Measurements from ENCODE around the gene MLKL. TPM values are rescaled to one million over a fixed set of nuclear protein-coding genes. Genes with fewer than 3 reads are reported as not detected.
A peak's percentile ranks its signal among the peaks of the same experiment; 100 is the strongest.

Gene MLKL
- 1 to 10 TPM; 2.6 to 4.2 (median 3.7) TPM for polyA plus RNA-seq (ENCODE audit: insufficient read length in 4 of 4)

DNA sequence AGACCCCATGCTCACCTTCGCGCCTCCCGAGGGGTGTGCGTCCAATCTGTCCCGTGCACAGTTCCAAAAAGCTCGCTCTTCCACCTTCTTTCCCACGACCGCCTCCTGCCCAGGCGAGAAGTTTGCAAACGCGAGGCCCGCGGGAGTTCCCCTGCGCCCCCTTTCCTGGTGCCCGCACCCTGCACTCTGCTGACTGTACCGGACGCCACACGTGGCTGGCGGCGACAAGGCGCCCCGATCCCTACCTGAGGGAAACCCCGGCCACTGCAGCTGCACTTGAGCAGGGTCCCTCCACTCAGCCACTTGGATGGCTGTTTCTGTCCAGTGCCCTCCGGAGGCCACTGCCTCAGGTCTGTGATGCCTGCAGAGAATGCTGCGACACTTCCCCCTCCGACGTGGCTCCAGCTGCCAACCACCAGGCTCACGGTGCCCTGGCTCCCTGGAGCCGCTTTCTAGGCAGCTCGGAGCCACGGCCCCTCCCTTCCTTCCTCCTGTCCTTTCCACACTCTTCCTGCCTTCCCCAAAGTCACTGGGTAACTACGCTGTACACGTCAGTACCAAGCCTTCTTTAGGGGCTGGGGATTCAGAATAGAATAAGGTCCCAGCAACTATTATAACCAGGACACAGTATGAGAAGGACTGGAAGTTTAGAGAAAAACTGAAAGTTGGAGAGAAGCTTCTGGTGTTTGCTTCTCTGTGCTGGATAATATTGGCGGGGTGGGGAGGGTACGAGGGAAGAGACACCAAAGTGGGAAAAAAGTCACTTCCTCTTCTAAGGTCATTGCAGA lies at the start of gene MLKL:
TSS of gene MLKL (minus strand) at position 425 of the 788 bp plus-strand sequence. CDS start 5,105 bp downstream, outside the sequence.
- DNase-seq (ENCODE audit: low read depth in 4 of 4, low spot score in 2 of 4): no peak

DNA sequence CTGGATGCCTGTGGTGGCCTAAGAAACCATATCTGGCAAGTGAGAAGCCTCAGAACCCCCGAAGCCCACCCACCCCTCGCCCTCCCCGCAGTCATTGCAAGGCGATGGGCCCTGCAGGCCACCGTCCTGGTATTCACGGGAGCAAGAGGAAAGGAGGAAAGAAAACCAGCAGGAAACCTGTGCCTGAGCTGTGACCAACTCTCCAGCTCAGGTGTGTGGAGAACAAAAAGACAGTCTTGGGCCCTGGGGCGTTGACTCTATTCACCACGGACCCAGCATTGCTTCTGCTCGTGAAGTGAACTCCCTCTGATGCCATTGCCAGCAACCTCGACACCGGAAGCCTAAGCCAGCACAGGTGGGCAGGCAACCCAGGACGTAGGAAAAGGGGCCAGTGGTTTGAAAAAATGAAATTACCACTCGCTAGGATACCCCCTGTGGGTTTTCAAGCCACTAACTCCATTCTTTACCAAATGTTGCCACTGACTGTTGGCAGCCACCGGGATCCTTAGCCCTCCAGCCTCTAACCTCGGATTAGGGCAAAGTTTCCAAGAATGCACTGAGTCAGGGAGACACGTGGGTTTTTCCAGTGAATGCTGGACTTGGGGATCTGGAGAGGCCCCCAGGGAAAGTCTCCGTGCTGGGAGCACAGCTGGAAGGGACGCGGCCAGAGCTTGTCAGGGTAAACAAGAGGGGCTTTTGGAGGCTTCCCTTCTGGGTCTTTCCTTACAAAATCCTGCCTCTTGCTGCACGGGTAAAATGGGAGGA lies 48.8 kb upstream of the MLKL start:
- DNase-seq (ENCODE audit: low read depth in 4 of 4, low spot score in 2 of 4): no peak

GRCh38 chr16:74748616-74749026 lies 48.0 kb upstream of the MLKL start:
- DNase-seq (ENCODE audit: low read depth in 4 of 4, low spot score in 2 of 4): no peak

GRCh38 chr16:74747716-74748615 lies 47.3 kb upstream of the MLKL start:
- no peak for DNase-seq (ENCODE audit: low read depth in 4 of 4, low spot score in 2 of 4)

- DNase-seq (ENCODE audit: low read depth in 4 of 4, low spot score in 2 of 4): no peak
These were observed 45.3 kb upstream of the MLKL start for GRCh38 chr16:74745926-74746325.

DNA sequence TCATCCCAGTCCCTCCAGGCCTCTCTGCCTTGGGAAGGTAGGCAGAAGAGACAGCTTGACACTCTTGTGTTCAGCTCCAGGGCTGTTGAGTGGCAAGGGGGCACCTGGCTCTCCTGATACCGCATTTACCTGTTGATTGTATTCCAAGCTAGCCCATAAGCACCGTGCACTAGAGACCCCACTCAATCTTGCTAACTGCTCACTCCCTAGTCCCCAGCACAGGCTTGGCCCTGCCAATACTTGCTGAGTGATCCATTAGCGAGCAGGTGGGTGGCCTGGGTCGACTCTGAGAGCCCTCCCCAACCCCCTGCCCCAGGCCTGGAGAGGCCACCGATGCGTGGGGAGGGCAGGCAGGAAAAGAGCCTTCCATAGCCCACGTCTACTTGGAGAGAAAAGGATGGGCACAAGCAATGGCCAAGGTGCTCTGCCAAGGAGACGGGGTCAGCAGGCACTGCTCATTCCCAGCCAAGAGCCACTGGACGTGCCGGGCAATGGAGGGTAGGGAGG lies 44.5 kb upstream of the MLKL start:
- no peak for DNase-seq (ENCODE audit: low read depth in 4 of 4, low spot score in 2 of 4)

DNA sequence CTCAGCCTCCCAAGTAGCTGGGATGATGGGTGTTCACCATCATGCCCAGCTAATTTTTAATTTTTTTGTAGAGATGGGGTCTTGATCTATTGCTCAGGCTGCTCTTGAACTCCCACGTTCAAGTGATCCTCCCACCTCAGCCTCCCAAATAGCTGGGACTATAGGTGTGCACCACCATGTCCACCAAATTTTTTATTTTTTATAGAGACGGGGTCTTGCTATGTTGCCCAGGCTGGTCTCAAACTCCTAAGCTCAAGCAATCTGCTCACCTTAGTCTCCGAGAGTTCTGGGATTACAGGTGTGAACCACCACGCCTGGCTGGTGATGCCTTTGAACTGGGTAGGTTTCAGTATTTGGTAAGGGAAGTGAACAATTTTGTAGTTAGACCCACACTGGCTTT lies 43.9 kb upstream of the MLKL start:
- no peak for DNase-seq (ENCODE audit: low read depth in 4 of 4, low spot score in 2 of 4)

GRCh38 chr16:74743668-74744299 lies 43.1 kb upstream of the MLKL start:
- peak in 1 of 4 donors; percentile 51 for DNase-seq (ENCODE audit: low read depth in 4 of 4, low spot score in 2 of 4)

- no peak for DNase-seq (ENCODE audit: low read depth in 4 of 4, low spot score in 2 of 4)
These were observed 42.5 kb upstream of the MLKL start for GRCh38 chr16:74743045-74743667.

GRCh38 chr16:74742051-74742481 lies 41.4 kb upstream of the MLKL start:
- no peak for DNase-seq (ENCODE audit: low read depth in 4 of 4, low spot score in 2 of 4)

DNA sequence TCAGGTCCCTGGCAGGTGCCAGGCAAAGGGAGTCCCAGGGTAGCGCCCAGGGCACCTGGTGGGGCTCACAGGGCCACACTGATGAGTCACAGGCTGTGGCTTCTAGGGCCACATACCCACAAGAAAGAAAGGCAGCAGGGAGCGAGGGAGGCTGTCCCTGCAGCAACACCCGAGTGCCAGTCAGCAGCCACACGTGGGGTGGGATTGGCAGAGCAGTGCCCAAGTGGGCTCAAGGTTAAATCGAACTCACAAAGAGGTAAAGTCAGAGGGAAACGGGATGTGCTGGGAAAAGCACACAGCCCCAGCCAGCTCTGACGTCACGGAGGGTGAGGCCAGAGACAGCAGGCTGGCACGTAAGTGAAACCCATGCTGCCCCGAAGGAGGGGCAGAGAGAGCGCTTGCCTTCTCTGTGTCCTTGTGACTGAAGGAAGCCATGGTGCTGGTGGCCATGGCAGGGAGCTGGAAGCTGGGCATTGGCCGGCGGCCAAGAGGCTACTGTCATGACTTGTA lies 40.2 kb upstream of the MLKL start:
- no peak for DNase-seq (ENCODE audit: low read depth in 4 of 4, low spot score in 2 of 4)

GRCh38 chr16:74739275-74739674 lies 38.6 kb upstream of the MLKL start:
- DNase-seq (ENCODE audit: low read depth in 4 of 4, low spot score in 2 of 4): no peak

GRCh38 chr16:74738816-74739215 lies 38.2 kb upstream of the MLKL start:
- DNase-seq (ENCODE audit: low read depth in 4 of 4, low spot score in 2 of 4): no peak

- no peak for DNase-seq (ENCODE audit: low read depth in 4 of 4, low spot score in 2 of 4)
These were observed 37.5 kb upstream of the MLKL start for GRCh38 chr16:74738113-74738541.

DNA sequence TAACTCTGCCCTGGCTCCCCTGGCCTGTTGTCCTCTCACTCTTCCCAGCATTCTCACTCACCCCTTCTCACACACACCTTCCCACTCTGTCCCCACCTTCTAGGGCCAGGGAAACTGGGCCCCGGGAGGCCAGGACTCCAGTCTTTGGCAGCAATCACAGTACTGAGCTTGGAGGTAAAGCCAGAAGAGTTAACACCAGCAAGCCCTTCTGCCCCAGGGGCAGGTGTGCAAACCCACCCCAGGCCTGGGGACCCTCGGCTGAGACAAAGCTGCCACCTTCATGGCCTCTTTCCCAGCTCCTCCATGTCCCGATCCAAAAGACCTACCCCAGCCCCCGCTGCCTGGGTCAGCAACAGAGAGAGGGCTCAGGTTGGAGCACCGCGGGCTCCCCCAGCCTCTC lies 36.9 kb upstream of the MLKL start:
- DNase-seq (ENCODE audit: low read depth in 4 of 4, low spot score in 2 of 4): no peak

- DNase-seq (ENCODE audit: low read depth in 4 of 4, low spot score in 2 of 4): no peak
These were observed 36.0 kb upstream of the MLKL start for GRCh38 chr16:74736531-74737157.

GRCh38 chr16:74735554-74735953 lies 34.9 kb upstream of the MLKL start:
- DNase-seq (ENCODE audit: low read depth in 4 of 4, low spot score in 2 of 4): no peak

DNA sequence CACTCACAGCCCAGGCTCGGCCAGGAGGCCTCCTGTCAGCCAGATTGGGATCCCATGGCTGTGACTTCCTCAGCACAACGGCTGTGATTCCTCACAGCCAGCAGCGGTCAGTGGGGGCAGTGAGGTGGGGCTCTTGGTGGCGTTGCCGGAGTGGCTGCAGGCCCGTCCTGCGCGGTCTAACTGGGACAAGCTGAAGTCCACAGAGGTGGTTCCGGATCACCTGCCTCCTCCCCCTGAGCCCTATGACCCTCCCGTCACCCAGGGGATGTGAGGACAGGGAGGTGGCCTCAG lies 34.4 kb upstream of the MLKL start:
- no peak for DNase-seq (ENCODE audit: low read depth in 4 of 4, low spot score in 2 of 4)

Data from left renal cortex interstitium (tissue), 4 donors.